Stomach (tissue), 9 donors: ENCODE data around the gene OVCH1. TPM values are rescaled to one million over a fixed set of nuclear protein-coding genes. Genes with fewer than 3 reads are reported as not detected.

Source experiments
- DNase-seq, 2 donors: peaks; one replicate each; pipeline versions ENCODE4 v3.0.0 to v3.0.0-alpha.2; 2013 to 2019
- H3K27ac ChIP-seq, 5 donors: fragments of 200-600 bp in 4 of 5; sonication (generic) in 4 of 5; one replicate each; pipeline ENCODE4 v1.5.1; 2013 to 2019; ENCODE audit warnings: mild to moderate bottlenecking in 1 of 5, moderate library complexity in 1 of 5
- H3K27me3 ChIP-seq, 3 donors: fragments of 200-600 bp; sonication (generic); one replicate each; pipeline ENCODE4 v1.5.1; 2017 to 2019; ENCODE audit warnings: mixed run types in 1 of 3
- H3K36me3 ChIP-seq, 4 donors: fragments of 200-600 bp; sonication (generic); 1 replicate in 3 of 4; 2 replicates in 1 of 4; pipeline ENCODE4 v1.5.1; 2016 to 2019
- H3K4me1 ChIP-seq, 4 donors: fragments of 200-600 bp; sonication (generic); one replicate each; pipeline ENCODE4 v1.5.1; 2016 to 2019
- H3K4me3 ChIP-seq, 4 donors: fragments of 200-600 bp; sonication (generic) in 3 of 4; one replicate each; pipeline ENCODE4 v1.5.1; 2016 to 2019; ENCODE audit warnings: mild to moderate bottlenecking in 1 of 4
- H3K9me3 ChIP-seq, 4 donors: fragments of 200-600 bp; sonication (generic); one replicate each; pipeline ENCODE4 v1.5.1; 2016 to 2019
- EP300 ChIP-seq: sonication (generic); formaldehyde crosslinking; IDR thresholded peaks from one replicate; pipeline ENCODE4 v1.6.1; 2017; ENCODE audit warnings: antibody characterized with exemption
- POLR2A ChIP-seq, 4 donors: fragments of 450-650 bp; IDR thresholded peaks; one replicate each; pipeline ENCODE4 v1.6.1; 2016; ENCODE audit warnings: antibody characterized with exemption in 4 of 4, control low read depth in 2 of 4, mild to moderate bottlenecking in 1 of 4, moderate library complexity in 1 of 4
- POLR2AphosphoS5 ChIP-seq, 3 donors: sonication (generic); formaldehyde crosslinking; IDR thresholded peaks; one replicate each; pipeline ENCODE4 v1.6.1; 2016; ENCODE audit warnings: antibody characterized with exemption in 3 of 3
- WGBS, 5 donors: extraction: QIAGEN DNeasy Blood & Tissue Kit in 3 of 5; methylation state at CpG; one replicate each; pipeline versions ENCODE4 v1.1.5 to v1.1.7; 2013 to 2018; 5-methylcytosine and 5-hydroxymethylcytosine counted together
- intact Hi-C: fragments of 100-400 bp; cut with DNase I; formaldehyde crosslinking; loops from one replicate; pipeline ENCODE4 v1.15.1; 2023; ENCODE audit warnings: low total_unique reads
- polyA plus RNA-seq, 3 donors: library from polyadenylated mRNA; stranded (reverse); fragments of 200-250 nt; gene quantifications; one replicate each; pipeline ENCODE4 v1.2.3, GENCODE V29; 2013
- total RNA-seq, 5 donors: library from RNA; depleted of rRNA; stranded (reverse); fragments of >200 nt; gene quantifications; one replicate each; pipeline versions ENCODE4 v1.1.0 to v1.2.3, GENCODE V29; 2014 to 2016
- TF ChIP-seq, protein P1 (sequence below), 7 experiments: fragments of 450-650 bp in 4 of 7; fragments of 200-600 bp in 3 of 7; sonication (generic) in 3 of 7; IDR thresholded peaks; one replicate each; pipeline ENCODE4 v1.5.1; 2016 to 2019; ENCODE audit warnings: antibody characterized with exemption in 7 of 7, control low read depth in 2 of 7, mild to moderate bottlenecking in 1 of 7
- donor health status: healthy with polysubstance abuse.
- donor health status: Bipolar disorder and iron deficiency.
- donor health status: healthy.

OVCH1 gene
- total and polyA plus RNA-seq, 8 donors = 0.18 TPM; not detected in 6

DNA sequence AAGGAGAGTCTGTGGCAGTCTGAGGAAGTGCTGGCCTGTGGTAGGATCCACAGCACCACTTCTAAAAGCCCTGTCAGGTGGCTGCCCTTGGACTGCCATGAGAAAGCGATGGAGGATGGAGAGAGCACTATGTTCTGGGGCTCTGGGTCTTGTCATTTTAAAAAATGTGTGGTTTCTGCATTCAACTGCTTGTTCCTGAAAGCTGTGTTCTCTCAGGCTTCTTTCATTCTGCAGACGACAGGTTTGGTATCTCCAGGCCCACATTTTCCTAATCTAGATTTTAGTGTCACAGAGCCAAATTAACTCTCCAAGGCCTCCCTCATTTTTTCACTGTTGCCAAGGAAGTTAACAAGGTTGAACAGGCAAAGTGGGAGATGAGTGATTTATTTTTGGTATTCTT, 10.5 kb downstream of the OVCH1 start:
- DNase-seq = no peak
- Histone ChIP-seq H3K27me3 (no peaks in the 10 kb centered on the region), H3K27ac (no peak overlapping the region), H3K36me3 (peaks cover 0 to 6% (median 0%) of the 10 kb centered on the region in 4 donors), H3K4me3 (no peak overlapping the region), H3K4me1 (no peaks in the 10 kb centered on the region), H3K9me3 (no peaks in the 10 kb centered on the region)
- WGBS, 5 donors = 58 to 73% (median 65%) methylated on average over 2 of the region's 2 CpGs
- TF ChIP-seq POLR2A (IDR thresholded peaks at IDR 0.05) (no peak), POLR2AphosphoS5 (IDR thresholded peaks at IDR 0.05) (no peak), EP300 (no peak)
- TF ChIP-seq, protein P1, sequence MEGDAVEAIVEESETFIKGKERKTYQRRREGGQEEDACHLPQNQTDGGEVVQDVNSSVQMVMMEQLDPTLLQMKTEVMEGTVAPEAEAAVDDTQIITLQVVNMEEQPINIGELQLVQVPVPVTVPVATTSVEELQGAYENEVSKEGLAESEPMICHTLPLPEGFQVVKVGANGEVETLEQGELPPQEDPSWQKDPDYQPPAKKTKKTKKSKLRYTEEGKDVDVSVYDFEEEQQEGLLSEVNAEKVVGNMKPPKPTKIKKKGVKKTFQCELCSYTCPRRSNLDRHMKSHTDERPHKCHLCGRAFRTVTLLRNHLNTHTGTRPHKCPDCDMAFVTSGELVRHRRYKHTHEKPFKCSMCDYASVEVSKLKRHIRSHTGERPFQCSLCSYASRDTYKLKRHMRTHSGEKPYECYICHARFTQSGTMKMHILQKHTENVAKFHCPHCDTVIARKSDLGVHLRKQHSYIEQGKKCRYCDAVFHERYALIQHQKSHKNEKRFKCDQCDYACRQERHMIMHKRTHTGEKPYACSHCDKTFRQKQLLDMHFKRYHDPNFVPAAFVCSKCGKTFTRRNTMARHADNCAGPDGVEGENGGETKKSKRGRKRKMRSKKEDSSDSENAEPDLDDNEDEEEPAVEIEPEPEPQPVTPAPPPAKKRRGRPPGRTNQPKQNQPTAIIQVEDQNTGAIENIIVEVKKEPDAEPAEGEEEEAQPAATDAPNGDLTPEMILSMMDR (IDR thresholded peaks at IDR 0.05) = no peak
- intact Hi-C loops = no loop called here

DNA sequence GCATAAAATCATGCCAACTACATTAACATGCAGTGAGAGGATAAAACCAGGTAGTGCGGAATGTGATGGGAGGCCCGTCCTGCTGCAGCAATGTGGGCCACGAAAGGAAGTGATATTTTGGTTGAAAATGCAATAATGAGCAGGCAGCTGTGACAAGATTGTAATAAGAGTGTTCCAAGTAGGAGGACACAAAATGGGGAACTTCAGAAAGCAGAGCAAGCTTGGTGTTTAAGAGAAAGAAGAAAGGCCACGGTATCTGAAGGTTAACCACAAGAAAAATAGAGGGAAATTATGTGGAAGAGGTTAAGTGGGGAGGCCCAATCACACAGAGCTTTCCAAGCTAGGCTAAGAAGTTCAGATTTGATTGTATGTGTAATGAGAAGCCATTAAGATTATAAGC, 34.3 kb downstream of the OVCH1 start:
- 71 to 75% (median 74%) methylated on average over 4 of the region's 4 CpGs for WGBS, 5 donors
- intact Hi-C loops = no loop called here

DNA sequence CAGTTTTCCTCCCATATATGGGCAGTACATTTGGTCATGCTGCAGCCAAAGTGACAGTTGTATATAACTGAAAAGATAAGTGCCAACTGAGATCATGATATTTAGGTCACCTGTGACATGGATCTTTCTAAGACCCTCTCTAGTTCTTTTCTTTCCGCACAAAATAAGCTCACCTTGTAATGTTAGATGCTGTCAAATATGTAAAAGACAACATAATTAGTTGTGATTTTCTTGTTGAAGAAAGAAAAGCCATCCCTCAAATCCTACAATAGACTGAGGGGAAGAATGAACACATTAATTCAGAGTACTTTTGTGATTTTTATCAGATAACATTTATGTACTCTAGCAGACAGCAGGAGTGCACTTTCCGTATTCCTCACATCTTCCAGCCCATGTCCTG, 37.4 kb downstream of the OVCH1 start:
- intact Hi-C loops = no loop called here
- TF ChIP-seq EP300 (no peak), POLR2A (IDR thresholded peaks at IDR 0.05) (no peak), POLR2AphosphoS5 (IDR thresholded peaks at IDR 0.05) (no peak)
- TF ChIP-seq, protein P1 (IDR thresholded peaks at IDR 0.05) = no peak
- H3K4me3 ChIP-seq = no peak overlapping the region
- no peaks in the 10 kb centered on the region for H3K36me3 ChIP-seq
- no peak overlapping the region for H3K27ac ChIP-seq
- 65 to 80% (median 70%) methylated on average over 2 of the region's 2 CpGs for WGBS, 5 donors
- H3K9me3 ChIP-seq = no peaks in the 10 kb centered on the region
- DNase-seq = no peak
- H3K27me3 ChIP-seq = no peaks in the 10 kb centered on the region
- H3K4me1 ChIP-seq = no peaks in the 10 kb centered on the region

More for the DNA sequence above, 34.3 kb downstream of the OVCH1 start:
- TF ChIP-seq EP300 = no peak
- TF ChIP-seq, protein P1 (IDR thresholded peaks at IDR 0.05) = no peak
- TF ChIP-seq POLR2AphosphoS5 (IDR thresholded peaks at IDR 0.05) = no peak
- TF ChIP-seq POLR2A (IDR thresholded peaks at IDR 0.05) = no peak
- Histone ChIP-seq H3K27me3 (no peaks in the 10 kb centered on the region), H3K27ac (no peak overlapping the region), H3K36me3 (no peaks in the 10 kb centered on the region), H3K9me3 (no peaks in the 10 kb centered on the region), H3K4me1 (no peaks in the 10 kb centered on the region), H3K4me3 (no peak overlapping the region)
- no peak for DNase-seq

DNA sequence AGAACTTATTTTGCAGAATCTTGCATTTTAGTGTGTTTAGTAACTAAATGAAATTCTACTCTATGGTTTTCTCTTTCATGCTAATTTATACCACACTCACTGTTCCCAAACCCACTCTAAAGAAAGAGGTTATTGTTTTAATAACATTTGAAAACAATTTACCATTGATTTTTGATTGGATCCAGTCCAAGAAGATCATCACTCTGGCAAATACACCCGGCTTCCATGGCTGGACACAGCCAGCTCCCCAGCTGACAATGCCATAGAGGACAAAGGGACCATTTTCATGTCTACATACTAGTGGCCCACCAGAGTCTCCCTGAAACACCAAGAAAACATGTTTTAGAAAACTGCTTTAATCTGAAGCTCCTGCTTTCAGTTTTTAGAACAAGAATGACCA, 42.4 kb downstream of the OVCH1 start:
- H3K4me1 ChIP-seq = no peaks in the 10 kb centered on the region
- no peak for TF ChIP-seq POLR2A (IDR thresholded peaks at IDR 0.05)
- TF ChIP-seq POLR2AphosphoS5 (IDR thresholded peaks at IDR 0.05) = no peak
- TF ChIP-seq, protein P1 (IDR thresholded peaks at IDR 0.05) = no peak
- TF ChIP-seq EP300 = no peak
- peak in 1 of 2 donors; percentile 22 for DNase-seq
- no peak overlapping the region for H3K27ac ChIP-seq
- WGBS, 5 donors = 25 to 46% (median 37%) methylated on average over 1 of the region's 1 CpG
- no peaks in the 10 kb centered on the region for H3K36me3 ChIP-seq
- no peaks in the 10 kb centered on the region for H3K27me3 ChIP-seq
- no peaks in the 10 kb centered on the region for H3K9me3 ChIP-seq
- intact Hi-C loops = no loop called here
- no peak overlapping the region for H3K4me3 ChIP-seq
